OCI-M2 (cell line): ENCODE results near the gene GPRC5B.

Experiments used
- DNase-seq: peaks from one replicate; lab custom pipeline; 2025; ENCODE audit not compliant: unreplicated experiment; lab: John Stamatoyannopoulos, UW

The GPRC5B gene

GRCh38 chr16:19822533-19822932 is 62.1 kb downstream of the GPRC5B start:
- DNase-seq, result no peak

DNA sequence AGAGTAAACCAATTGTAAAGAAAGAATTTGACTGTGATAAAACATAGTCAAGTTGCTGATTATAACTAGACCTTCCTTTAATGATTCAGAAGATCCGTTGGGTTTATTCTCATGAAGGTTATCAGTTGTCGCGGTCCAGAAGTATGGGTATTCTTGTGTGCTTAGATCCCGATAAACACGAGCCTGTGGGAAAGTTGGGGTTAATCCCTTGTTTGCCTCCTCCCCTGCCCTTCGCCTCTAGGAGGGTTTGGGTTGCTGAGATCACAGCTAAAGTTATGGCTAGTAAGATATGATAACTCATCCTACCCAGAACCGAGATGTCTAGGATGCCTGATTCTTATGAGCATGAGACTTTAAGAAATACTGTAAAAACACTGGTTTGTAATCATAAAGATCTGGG is 66.8 kb downstream of the GPRC5B start:
- DNase-seq, result no peak

- no peak for DNase-seq
These were observed 67.5 kb downstream of the GPRC5B start for GRCh38 chr16:19817122-19817521.

GRCh38 chr16:19815418-19815817 is 69.2 kb downstream of the GPRC5B start:
- DNase-seq, result no peak

DNA sequence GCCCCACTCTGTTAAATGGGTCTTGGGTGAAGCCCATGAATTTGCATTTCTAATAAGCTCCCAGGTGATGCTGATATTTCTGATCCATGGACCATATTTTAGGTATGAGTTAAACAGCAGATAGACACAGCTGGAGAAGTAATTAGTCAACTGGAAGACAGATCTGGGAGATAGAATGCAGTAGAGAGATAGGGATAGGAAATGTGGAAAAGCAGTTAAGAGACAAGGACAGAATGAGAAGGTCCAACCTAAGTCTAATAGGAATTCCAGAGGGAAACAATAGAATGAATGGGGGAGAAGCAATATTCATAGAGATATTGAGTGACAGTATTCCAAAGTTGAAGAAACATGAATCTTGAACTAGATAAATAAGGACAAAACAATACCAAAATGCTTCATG is 71.7 kb downstream of the GPRC5B start:
- DNase-seq, result no peak

DNA sequence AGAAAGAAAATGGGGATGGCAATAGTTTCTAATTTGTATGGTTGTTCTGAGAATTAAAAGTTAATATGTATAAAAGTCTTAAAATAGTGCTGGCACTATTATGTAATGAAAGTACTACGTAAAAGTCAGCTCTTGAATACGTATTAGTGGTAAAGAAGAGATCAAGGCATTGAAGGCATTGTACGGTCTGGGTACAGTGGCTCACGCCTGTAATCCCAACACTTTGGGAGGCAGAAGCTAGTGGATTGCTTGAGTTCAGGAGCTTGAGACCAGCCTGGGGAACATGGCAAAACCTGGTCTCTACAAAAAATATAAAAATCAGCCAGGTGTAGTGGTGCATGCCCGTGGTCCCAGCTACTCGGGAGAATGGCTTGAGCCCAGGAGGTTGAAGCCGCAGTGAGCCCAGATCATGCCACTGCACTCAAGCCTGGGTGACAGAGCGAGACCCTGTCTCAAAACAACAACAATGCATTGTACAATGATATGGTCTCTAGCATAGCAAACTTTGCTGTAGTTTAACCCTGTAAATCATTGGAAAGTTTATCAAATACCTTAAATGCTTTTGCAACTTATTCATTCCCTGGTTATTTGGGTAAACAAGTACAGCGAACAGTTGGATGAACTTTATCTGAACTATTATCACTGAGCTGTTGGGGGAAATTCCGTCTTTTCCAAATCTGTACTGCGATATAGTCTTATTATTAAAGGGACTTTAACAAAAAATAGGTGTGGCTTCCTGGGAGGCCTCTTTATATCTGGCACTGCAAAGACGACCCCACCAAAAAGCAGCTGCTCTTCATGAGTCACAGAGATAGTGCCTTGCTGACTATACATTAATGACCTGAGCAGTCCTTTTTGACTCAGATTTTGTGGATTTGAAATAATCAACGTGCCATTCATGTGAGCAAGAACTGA is 73.6 kb downstream of the GPRC5B start:
- DNase-seq, result no peak

- DNase-seq, result no peak
These were observed 75.0 kb downstream of the GPRC5B start for GRCh38 chr16:19809693-19810092.

GRCh38 chr16:19809121-19809635 is 75.5 kb downstream of the GPRC5B start:
- no peak for DNase-seq

DNA sequence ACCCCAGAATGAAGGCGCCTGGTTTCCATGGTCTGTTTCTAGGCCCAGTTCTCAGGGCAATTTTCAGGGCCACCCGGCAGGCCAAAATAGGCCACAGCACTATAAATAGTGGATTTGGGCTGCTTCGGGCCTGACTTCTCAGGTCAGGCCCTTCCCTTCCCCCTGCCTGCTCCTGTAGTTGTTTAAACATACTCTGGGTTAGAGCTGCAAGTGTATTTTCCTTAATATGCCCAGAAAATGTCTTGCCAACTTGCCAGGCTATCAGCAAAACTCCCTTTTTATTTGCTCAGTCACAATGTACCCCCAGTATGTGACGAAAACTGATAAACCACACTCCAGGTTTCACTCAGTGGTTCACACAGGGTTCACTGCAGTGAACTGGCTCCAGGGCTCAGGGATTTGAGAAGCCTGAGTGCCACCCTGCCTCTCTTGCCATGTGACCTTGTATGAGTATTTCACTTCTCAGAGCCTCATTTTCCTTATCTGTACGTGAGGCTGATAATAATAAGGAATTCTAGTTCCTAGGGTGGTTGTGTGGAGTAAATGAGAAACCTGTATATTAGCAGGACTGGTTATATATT is 76.5 kb downstream of the GPRC5B start:
- DNase-seq, result no peak
